HEK293 (cell line): ENCODE results near the gene TTN.

ENCODE experiments used
- ZNF24 ChIP-seq: fragments of 450-650 bp; formaldehyde crosslinking; IDR thresholded peaks from 2 replicates; pipeline ENCODE4 v1.5.1; 2016; ENCODE audit warnings: missing biosample characterization, missing genetic modification characterization
- ZNF248 ChIP-seq: fragments of 450-650 bp; formaldehyde crosslinking; IDR thresholded peaks from 2 replicates; pipeline ENCODE4 v1.5.1; 2017; ENCODE audit warnings: missing biosample characterization, missing genetic modification characterization
- ZNF311 ChIP-seq: fragments of 450-650 bp; formaldehyde crosslinking; IDR thresholded peaks from 2 replicates; pipeline ENCODE4 v1.5.1; 2017; ENCODE audit warnings: missing biosample characterization, missing genetic modification characterization, borderline replicate concordance
- ZNF677 ChIP-seq: fragments of 450-650 bp; IDR thresholded peaks from 2 replicates; pipeline ENCODE4 v1.5.0; 2018; ENCODE audit warnings: missing biosample characterization, mild to moderate bottlenecking, missing genetic modification characterization, moderate library complexity
- TF ChIP-seq, protein P1 (sequence below): fragments of 450-650 bp; formaldehyde crosslinking; IDR thresholded peaks from 2 replicates; pipeline ENCODE4 v1.5.1; 2017; ENCODE audit warnings: missing biosample characterization, missing genetic modification characterization
- TF ChIP-seq, protein P2 (sequence below): fragments of 450-650 bp; formaldehyde crosslinking; IDR thresholded peaks from 2 replicates; pipeline ENCODE4 v1.5.1; 2016; ENCODE audit warnings: missing biosample characterization, missing genetic modification characterization
- TF ChIP-seq, protein P3 (sequence below): fragments of 450-650 bp; formaldehyde crosslinking; IDR thresholded peaks from 2 replicates; pipeline ENCODE4 v1.5.1; 2016; ENCODE audit warnings: missing biosample characterization, missing genetic modification characterization, low read depth

DNA sequence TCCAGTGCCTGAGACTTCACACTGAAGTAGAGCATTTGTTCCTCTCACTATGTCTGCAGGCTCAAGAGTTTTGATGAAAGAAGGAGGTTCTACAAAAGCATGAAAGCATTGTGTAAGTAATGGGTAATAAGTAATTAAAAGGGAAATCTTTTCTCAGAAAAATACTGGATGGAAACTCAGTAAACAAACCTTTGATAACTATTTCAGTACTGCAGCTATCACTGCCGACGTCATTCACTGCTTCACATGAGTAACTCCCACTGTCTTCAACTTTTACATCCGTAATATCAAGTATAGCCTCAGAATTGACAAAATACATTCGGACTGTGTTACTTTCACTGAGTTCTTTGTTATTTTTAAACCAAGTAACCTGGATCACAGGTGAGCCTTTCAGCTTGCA is 72.7 kb downstream of the TTN start:
- TF ChIP-seq, protein P1, sequence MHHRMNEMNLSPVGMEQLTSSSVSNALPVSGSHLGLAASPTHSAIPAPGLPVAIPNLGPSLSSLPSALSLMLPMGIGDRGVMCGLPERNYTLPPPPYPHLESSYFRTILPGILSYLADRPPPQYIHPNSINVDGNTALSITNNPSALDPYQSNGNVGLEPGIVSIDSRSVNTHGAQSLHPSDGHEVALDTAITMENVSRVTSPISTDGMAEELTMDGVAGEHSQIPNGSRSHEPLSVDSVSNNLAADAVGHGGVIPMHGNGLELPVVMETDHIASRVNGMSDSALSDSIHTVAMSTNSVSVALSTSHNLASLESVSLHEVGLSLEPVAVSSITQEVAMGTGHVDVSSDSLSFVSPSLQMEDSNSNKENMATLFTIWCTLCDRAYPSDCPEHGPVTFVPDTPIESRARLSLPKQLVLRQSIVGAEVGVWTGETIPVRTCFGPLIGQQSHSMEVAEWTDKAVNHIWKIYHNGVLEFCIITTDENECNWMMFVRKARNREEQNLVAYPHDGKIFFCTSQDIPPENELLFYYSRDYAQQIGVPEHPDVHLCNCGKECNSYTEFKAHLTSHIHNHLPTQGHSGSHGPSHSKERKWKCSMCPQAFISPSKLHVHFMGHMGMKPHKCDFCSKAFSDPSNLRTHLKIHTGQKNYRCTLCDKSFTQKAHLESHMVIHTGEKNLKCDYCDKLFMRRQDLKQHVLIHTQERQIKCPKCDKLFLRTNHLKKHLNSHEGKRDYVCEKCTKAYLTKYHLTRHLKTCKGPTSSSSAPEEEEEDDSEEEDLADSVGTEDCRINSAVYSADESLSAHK (tag by site-specific recombination): no peak
- TF ChIP-seq, protein P2, sequence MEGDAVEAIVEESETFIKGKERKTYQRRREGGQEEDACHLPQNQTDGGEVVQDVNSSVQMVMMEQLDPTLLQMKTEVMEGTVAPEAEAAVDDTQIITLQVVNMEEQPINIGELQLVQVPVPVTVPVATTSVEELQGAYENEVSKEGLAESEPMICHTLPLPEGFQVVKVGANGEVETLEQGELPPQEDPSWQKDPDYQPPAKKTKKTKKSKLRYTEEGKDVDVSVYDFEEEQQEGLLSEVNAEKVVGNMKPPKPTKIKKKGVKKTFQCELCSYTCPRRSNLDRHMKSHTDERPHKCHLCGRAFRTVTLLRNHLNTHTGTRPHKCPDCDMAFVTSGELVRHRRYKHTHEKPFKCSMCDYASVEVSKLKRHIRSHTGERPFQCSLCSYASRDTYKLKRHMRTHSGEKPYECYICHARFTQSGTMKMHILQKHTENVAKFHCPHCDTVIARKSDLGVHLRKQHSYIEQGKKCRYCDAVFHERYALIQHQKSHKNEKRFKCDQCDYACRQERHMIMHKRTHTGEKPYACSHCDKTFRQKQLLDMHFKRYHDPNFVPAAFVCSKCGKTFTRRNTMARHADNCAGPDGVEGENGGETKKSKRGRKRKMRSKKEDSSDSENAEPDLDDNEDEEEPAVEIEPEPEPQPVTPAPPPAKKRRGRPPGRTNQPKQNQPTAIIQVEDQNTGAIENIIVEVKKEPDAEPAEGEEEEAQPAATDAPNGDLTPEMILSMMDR (tag by site-specific recombination): no peak
- TF ChIP-seq ZNF311 (tag by site-specific recombination) (no peak), ZNF248 (tag by site-specific recombination) (no peak), ZNF677 (tag by site-specific recombination) (no peak), ZNF24 (no peak)
- TF ChIP-seq, protein P3, sequence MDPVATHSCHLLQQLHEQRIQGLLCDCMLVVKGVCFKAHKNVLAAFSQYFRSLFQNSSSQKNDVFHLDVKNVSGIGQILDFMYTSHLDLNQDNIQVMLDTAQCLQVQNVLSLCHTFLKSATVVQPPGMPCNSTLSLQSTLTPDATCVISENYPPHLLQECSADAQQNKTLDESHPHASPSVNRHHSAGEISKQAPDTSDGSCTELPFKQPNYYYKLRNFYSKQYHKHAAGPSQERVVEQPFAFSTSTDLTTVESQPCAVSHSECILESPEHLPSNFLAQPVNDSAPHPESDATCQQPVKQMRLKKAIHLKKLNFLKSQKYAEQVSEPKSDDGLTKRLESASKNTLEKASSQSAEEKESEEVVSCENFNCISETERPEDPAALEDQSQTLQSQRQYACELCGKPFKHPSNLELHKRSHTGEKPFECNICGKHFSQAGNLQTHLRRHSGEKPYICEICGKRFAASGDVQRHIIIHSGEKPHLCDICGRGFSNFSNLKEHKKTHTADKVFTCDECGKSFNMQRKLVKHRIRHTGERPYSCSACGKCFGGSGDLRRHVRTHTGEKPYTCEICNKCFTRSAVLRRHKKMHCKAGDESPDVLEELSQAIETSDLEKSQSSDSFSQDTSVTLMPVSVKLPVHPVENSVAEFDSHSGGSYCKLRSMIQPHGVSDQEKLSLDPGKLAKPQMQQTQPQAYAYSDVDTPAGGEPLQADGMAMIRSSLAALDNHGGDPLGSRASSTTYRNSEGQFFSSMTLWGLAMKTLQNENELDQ (tag by site-specific recombination): no peak
